ENCODE results near the gene P4HB.

P4HB gene

GRCh38 chr17:81807210-81807719, 53.1 kb downstream of the P4HB start:
- no peak for DNase-seq

GRCh38 chr17:81806461-81807209, 53.7 kb downstream of the P4HB start:
- DNase-seq, result no peak

- DNase-seq, result no peak
Measured at GRCh38 chr17:81805707-81806460, 54.5 kb downstream of the P4HB start.

GRCh38 chr17:81804559-81805399, 55.6 kb downstream of the P4HB start:
- no peak for DNase-seq

GRCh38 chr17:81803728-81804558, 56.4 kb downstream of the P4HB start, which contains the start of gene GCGR:
Gene GCGR (plus strand): TSS chr17:81804150. CDS start chr17:81809019, 4,869 bp downstream.
- DNase-seq, result no peak

GRCh38 chr17:81802856-81803643, 57.3 kb downstream of the P4HB start:
- no peak for DNase-seq

- DNase-seq, result no peak
Measured at GRCh38 chr17:81802048-81802758, 58.1 kb downstream of the P4HB start.

- DNase-seq, result no peak
Measured at GRCh38 chr17:81801327-81801726, 59.0 kb downstream of the P4HB start.

- no peak for DNase-seq
Measured at GRCh38 chr17:81794509-81794908, 65.8 kb downstream of the P4HB start.

- no peak for DNase-seq
Measured at GRCh38 chr17:81794074-81794476, 66.3 kb downstream of the P4HB start.

Data from cerebellar nuclear complex (tissue), 1 donor.